Activated T-helper 1 cell treated with anti-CD3 and anti-CD28 coated beads, Interleukin-12 subunit alpha, Interleukin-12 subunit beta, Interleukin-2, Interleukin-4 antibody, amounts not matched to agents 30 ng/mL and 10 ng/mL and 1 ng/mL, durations not matched to agents 14 hours and 24 hours and 36 hours (primary cell): Measurements from ENCODE around the gene PIERCE2. TPM values are rescaled to one million over a fixed set of nuclear protein-coding genes. Genes with fewer than 3 reads are reported as not detected.
"Not testable (repeated sequence)": the region's sequence is repeated elsewhere in the genome, so short reads cannot be mapped to it uniquely, and the experiment has no call there.

Experiments
- DNase-seq: peaks from one replicate; pipeline ENCODE4 v3.0.0; 2021; ENCODE audit warnings: low spot score
- H3K27ac Mint-ChIP-seq: one replicate; pipeline ENCODE4 v1.8.0; 2021; ENCODE audit warnings: mild to moderate bottlenecking, mixed read lengths
- H3K27me3 Mint-ChIP-seq: one replicate; pipeline ENCODE4 v1.8.0; 2022; ENCODE audit warnings: mild to moderate bottlenecking, moderate library complexity, mixed read lengths; ENCODE audit not compliant: insufficient read depth
- H3K36me3 Mint-ChIP-seq: one replicate; pipeline ENCODE4 v1.8.0; 2021; ENCODE audit warnings: low read depth, mixed read lengths
- H3K4me1 Mint-ChIP-seq: one replicate; pipeline ENCODE4 v1.8.0; 2021; ENCODE audit warnings: low read depth, mixed read lengths
- H3K4me3 Mint-ChIP-seq: one replicate; pipeline ENCODE4 v1.8.0; 2021; ENCODE audit warnings: mild to moderate bottlenecking, moderate library complexity, mixed read lengths
- H3K9me3 Mint-ChIP-seq: one replicate; pipeline ENCODE4 v1.8.0; 2021; ENCODE audit warnings: mixed read lengths
- intact Hi-C: fragments of 100-400 bp; cut with micrococcal nuclease; formaldehyde crosslinking; loops from one replicate; pipeline ENCODE4 v1.15.1; 2024
- total RNA-seq: library from RNA; stranded (reverse); gene quantifications from 2 replicates; pipeline ENCODE4 v1.2.3, GENCODE V29; 2022

Gene PIERCE2
- total RNA-seq, 1 donor from 2014 or later: not detected

GRCh38 chr15:55400050-55400449, 8.2 kb upstream of the PIERCE2 start:
- intact Hi-C loops, H3K4me3 Mint-ChIP-seq, H3K27ac Mint-ChIP-seq, DNase-seq, H3K9me3 Mint-ChIP-seq, H3K27me3 Mint-ChIP-seq: not testable (repeated sequence)
- peaks cover 17% of the 10 kb centered on the region for H3K36me3 Mint-ChIP-seq
- H3K4me1 Mint-ChIP-seq: peaks cover 20% of the 10 kb centered on the region

GRCh38 chr15:55401786-55402246, 6.5 kb upstream of the PIERCE2 start:
- no peak for DNase-seq
- Mint-ChIP-seq H3K36me3 (peaks cover 13% of the 10 kb centered on the region), H3K9me3 (no peaks in the 10 kb centered on the region), H3K27ac (peak overlapping the region; percentile 6), H3K4me1 (peaks cover 20% of the 10 kb centered on the region), H3K27me3 (no peaks in the 10 kb centered on the region), H3K4me3 (no peak overlapping the region)
- intact Hi-C loops: no loop called here

DNA sequence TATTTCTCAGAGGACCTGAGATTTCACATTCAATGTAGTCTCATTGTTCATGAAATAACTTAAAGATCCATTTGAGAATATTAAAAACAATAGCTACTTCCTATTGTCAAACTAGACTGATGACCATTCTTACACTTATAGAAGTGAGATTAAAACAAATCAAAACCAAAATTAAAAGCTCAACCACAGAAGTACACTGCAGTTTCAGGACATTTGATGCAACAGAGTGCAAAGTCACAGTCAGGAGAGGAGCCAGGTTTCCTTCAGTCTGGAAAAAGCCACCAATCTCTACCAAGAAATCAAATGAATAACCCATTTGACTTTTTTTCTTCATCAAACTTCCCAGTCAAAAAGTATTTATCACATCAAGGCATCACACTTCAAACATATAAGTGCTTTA, 5.6 kb upstream of the PIERCE2 start:
- Mint-ChIP-seq H3K4me3 (no peak overlapping the region), H3K9me3 (no peaks in the 10 kb centered on the region), H3K4me1 (peaks cover 28% of the 10 kb centered on the region), H3K27ac (peak overlapping the region; percentile 34), H3K27me3 (no peaks in the 10 kb centered on the region), H3K36me3 (peaks cover 13% of the 10 kb centered on the region)
- no peak for DNase-seq
- intact Hi-C loops: no loop called here

- Mint-ChIP-seq H3K27ac (peak overlapping the region; percentile 32), H3K9me3 (no peaks in the 10 kb centered on the region), H3K4me3 (no peak overlapping the region), H3K36me3 (peaks cover 9% of the 10 kb centered on the region), H3K27me3 (no peaks in the 10 kb centered on the region), H3K4me1 (peaks cover 30% of the 10 kb centered on the region)
- intact Hi-C loops: no loop called here
- no peak for DNase-seq
Measured at GRCh38 chr15:55403531-55403930, 4.8 kb upstream of the PIERCE2 start.

GRCh38 chr15:55407498-55408011, 740 bp upstream of the PIERCE2 start:
- H3K27ac Mint-ChIP-seq: peak overlapping the region; percentile 95
- no peaks in the 10 kb centered on the region for H3K9me3 Mint-ChIP-seq
- intact Hi-C loops: loop anchor here (1.0 to 5.0 kb wide), 8 partner anchors 28 to 835 kb away; partner anchors contain the start of genes PIGB, PIGBOS1 and RFX7
- peaks cover 32% of the 10 kb centered on the region for H3K4me1 Mint-ChIP-seq
- no peaks in the 10 kb centered on the region for H3K27me3 Mint-ChIP-seq
- H3K36me3 Mint-ChIP-seq: peaks cover 4% of the 10 kb centered on the region
- no peak for DNase-seq
- H3K4me3 Mint-ChIP-seq: peak overlapping the region; percentile 98

- peaks cover 19% of the 10 kb centered on the region for H3K4me1 Mint-ChIP-seq
- not testable (repeated sequence) for DNase-seq, H3K9me3 Mint-ChIP-seq, H3K27me3 Mint-ChIP-seq, H3K36me3 Mint-ChIP-seq
- intact Hi-C loops: loop anchor here (1.0 to 5.0 kb wide), 8 partner anchors 26 to 833 kb away; partner anchors contain the start of genes PIGB, PIGBOS1 and RFX7
- H3K27ac Mint-ChIP-seq: peak overlapping the region; percentile 95
- H3K4me3 Mint-ChIP-seq: peak overlapping the region; percentile 98
Measured at GRCh38 chr15:55408976-55409375, 681 bp downstream of the PIERCE2 start.

- H3K9me3 Mint-ChIP-seq, H3K36me3 Mint-ChIP-seq, H3K27me3 Mint-ChIP-seq, H3K4me3 Mint-ChIP-seq, DNase-seq, H3K4me1 Mint-ChIP-seq, H3K27ac Mint-ChIP-seq, intact Hi-C loops: not testable (repeated sequence)
Measured at GRCh38 chr15:55417678-55418077, 9.4 kb downstream of the PIERCE2 start.

- Mint-ChIP-seq H3K27ac (no peak overlapping the region), H3K27me3 (peaks cover 4% of the 10 kb centered on the region), H3K36me3 (no peaks in the 10 kb centered on the region), H3K9me3 (no peaks in the 10 kb centered on the region), H3K4me3 (no peak overlapping the region), H3K4me1 (no peaks in the 10 kb centered on the region)
- DNase-seq: no peak
- intact Hi-C loops: no loop called here
Measured at GRCh38 chr15:55420171-55420866, 12.0 kb downstream of the PIERCE2 start.

GRCh38 chr15:55422089-55422488, 13.8 kb downstream of the PIERCE2 start:
- no peak for DNase-seq
- intact Hi-C loops: no loop called here
- H3K4me1 Mint-ChIP-seq: no peaks in the 10 kb centered on the region
- H3K4me3 Mint-ChIP-seq: no peak overlapping the region
- H3K36me3 Mint-ChIP-seq: no peaks in the 10 kb centered on the region
- no peak overlapping the region for H3K27ac Mint-ChIP-seq
- H3K27me3 Mint-ChIP-seq: peaks cover 2% of the 10 kb centered on the region
- H3K9me3 Mint-ChIP-seq: no peaks in the 10 kb centered on the region

DNA sequence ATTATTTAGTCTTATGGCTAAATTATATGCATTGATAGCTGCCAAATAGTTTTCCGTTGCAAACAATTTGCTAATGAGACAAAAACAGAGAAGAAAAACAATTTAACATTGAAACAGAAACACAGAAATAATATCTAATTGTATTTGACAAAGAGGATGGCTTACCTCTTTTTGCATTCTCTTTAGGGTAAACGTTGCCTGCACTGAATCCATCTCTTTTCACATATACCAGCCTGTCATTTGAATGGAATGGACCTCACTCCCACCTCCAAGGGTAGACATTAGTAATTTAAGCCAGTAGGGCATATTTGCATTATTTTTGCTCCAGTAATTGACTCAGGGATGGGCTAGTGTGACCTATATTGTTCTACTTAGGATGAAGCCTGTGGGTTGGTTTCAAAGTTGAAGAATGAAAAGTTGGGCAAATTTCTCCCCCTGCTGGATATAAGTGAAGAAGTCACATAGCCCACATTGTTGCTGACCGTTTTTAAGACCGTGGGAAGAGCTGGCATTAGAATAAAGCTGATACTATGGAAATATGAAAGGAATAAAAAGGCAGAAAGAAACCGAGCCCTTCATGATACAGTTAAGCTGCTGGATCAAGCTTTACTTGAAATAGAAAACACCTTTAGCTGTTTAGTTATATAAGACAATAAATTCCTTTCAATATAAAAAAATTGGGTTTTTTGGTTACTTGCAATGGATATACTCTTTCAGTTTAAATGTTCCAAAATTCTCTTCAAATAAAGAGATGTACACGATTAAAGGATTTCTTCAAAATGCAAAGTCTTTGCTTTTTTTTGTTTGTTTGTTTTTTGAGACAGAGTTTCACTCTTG, 26.9 kb downstream of the PIERCE2 start:
- intact Hi-C loops: loop anchor here (1.0 to 10.0 kb wide), 6 partner anchors 27 to 1350 kb away; partner anchors contain the start of genes CCPG1, PIERCE2 and RSL24D1
- H3K36me3 Mint-ChIP-seq: no peaks in the 10 kb centered on the region
- peak; percentile 1 for DNase-seq
- H3K9me3 Mint-ChIP-seq: no peaks in the 10 kb centered on the region
- peaks cover 11% of the 10 kb centered on the region for H3K4me1 Mint-ChIP-seq
- H3K27me3 Mint-ChIP-seq: peaks cover 4% of the 10 kb centered on the region
- H3K27ac Mint-ChIP-seq: no peak overlapping the region
- no peak overlapping the region for H3K4me3 Mint-ChIP-seq

GRCh38 chr15:55443141-55443540, 34.8 kb downstream of the PIERCE2 start:
- H3K9me3 Mint-ChIP-seq, H3K27ac Mint-ChIP-seq, H3K27me3 Mint-ChIP-seq, H3K4me1 Mint-ChIP-seq, H3K36me3 Mint-ChIP-seq, DNase-seq, H3K4me3 Mint-ChIP-seq, intact Hi-C loops: not testable (repeated sequence)

GRCh38 chr15:55445936-55446335, 37.6 kb downstream of the PIERCE2 start:
- H3K27me3 Mint-ChIP-seq, H3K9me3 Mint-ChIP-seq, H3K4me1 Mint-ChIP-seq, DNase-seq, H3K4me3 Mint-ChIP-seq, H3K27ac Mint-ChIP-seq, H3K36me3 Mint-ChIP-seq, intact Hi-C loops: not testable (repeated sequence)
